ENCODE data around the gene NAP1L1. TPM values are rescaled to one million over a fixed set of nuclear protein-coding genes. Genes with fewer than 3 reads are reported as not detected.

Gene NAP1L1
- total RNA-seq, 1 experiment from 2014 or later = 587 TPM

DNA sequence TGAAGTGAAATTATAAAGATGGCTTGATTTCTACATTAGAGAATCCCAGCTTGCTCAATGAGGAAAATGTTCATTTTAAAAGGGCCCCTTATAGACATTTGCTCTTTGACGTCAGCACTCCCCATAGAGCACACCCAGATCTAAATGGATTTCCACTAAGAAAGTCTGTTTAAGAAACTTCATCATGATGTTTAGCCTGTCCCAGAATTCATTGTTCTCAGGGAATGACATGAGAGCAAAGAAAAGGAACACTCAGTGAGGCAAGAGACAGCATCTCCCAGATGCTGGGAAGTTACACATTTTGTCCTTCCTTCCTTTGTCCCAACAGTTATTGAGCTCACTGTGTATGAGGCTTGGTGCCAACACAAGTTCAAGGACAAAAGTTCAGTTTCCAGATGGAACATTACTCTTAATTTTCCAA is 57.8 kb downstream of the NAP1L1 start:
- Histone ChIP-seq H3K36me3 (ENCODE audit: low read depth) (peaks cover 33% of the 10 kb centered on the region), H3K79me2 (ENCODE audit: low read depth) (peaks cover 45% of the 10 kb centered on the region), H3K27me3 (ENCODE audit: insufficient read depth, low read depth) (no peaks in the 10 kb centered on the region), H3K4me2 (peak overlapping the region; percentile 89), H2AFZ (no peak overlapping the region), H3K4me3 (peak overlapping the region; percentile 94), H3K9me2 (ENCODE audit: insufficient read depth) (no peaks in the 10 kb centered on the region), H3F3A (ENCODE audit: insufficient read depth, low read depth) (peaks cover 88% of the 10 kb centered on the region), H3K9me3 (ENCODE audit: insufficient read depth, low read depth) (no peaks in the 10 kb centered on the region), H4K20me1 (ENCODE audit: insufficient read depth) (peaks cover 12% of the 10 kb centered on the region), H3K4me1 (replicated peaks; ENCODE audit: insufficient read depth) (peaks cover 54% of the 10 kb centered on the region), H3K27ac (peak overlapping the region; percentile 95)
- POLR2A ChIA-PET (ENCODE audit: unreplicated experiment) = interaction anchor here (0.6 kb wide), 1 partner anchor 366 kb away, joined by 4 read pairs; no protein-coding TSS in a partner anchor
- no TSS peak for BruUV-seq (replicated peaks)
- DNase-seq = no peak
- CTCF ChIA-PET = no interaction called here
- no peak for TF ChIP-seq EZH2 (IDR thresholded peaks at IDR 0.05; ENCODE audit: low read depth)
- TF ChIP-seq, protein P1, sequence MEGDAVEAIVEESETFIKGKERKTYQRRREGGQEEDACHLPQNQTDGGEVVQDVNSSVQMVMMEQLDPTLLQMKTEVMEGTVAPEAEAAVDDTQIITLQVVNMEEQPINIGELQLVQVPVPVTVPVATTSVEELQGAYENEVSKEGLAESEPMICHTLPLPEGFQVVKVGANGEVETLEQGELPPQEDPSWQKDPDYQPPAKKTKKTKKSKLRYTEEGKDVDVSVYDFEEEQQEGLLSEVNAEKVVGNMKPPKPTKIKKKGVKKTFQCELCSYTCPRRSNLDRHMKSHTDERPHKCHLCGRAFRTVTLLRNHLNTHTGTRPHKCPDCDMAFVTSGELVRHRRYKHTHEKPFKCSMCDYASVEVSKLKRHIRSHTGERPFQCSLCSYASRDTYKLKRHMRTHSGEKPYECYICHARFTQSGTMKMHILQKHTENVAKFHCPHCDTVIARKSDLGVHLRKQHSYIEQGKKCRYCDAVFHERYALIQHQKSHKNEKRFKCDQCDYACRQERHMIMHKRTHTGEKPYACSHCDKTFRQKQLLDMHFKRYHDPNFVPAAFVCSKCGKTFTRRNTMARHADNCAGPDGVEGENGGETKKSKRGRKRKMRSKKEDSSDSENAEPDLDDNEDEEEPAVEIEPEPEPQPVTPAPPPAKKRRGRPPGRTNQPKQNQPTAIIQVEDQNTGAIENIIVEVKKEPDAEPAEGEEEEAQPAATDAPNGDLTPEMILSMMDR (conservative IDR thresholded peaks at IDR 0.05) = no peak
- intact Hi-C loops (cut with micrococcal nuclease; ENCODE audit: unreplicated experiment) = loop anchor here (5.0 kb wide), 1 partner anchor 134 kb away; no protein-coding TSS in a partner anchor

DNA sequence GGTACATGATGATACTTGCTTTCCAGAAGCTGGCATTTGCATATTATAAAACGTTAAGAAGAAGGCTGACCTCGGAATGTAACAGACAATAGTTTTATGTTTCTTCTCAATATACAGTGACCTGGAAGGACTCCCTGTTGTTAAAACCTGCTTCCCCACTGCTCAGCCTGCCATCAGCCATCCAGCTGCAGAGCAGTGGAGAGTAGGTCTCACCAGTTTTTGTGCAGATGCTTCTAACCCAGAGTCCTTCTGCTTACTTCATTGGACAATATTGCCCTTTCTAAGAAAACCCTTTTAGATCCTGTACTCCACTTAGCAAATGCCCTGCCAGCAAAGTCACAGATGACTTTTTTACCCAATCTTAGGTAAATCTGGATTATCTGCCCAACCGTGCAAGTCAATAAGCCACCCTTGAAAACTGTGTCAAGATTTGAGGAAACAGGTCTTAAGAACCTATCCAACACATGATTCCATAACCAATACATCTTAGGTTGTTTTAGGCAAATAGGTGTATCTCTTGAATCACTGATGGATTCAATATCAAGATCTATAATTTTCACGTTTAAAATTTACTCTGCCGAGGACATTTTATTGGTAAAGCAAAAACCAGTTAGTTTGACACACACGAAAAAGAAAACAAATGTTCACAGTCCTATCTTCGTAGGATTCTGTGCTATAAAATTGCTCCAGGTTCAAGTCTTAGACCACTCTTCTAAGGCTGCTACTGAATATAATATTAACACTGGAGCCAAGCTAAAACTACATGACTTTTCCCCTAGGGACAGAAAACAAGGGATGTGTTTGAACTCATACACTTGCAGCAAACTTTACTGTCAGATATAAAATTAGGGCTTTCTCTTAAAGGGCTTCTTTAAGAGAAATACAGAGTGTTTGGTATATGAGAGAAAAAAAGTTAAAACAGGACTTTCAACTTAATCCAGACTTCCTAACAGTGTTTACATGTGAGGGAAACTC is 58.6 kb downstream of the NAP1L1 start:
- POLR2A ChIA-PET (ENCODE audit: unreplicated experiment) = interaction anchor here (0.5 to 0.9 kb wide), 3 partner anchors 93 to 403 kb away, joined by 3 to 7 read pairs (median 4); no protein-coding TSS in a partner anchor

More for the DNA sequence above, 58.6 kb downstream of the NAP1L1 start:
- TF ChIP-seq EZH2 (IDR thresholded peaks at IDR 0.05; ENCODE audit: low read depth) = no peak
- TF ChIP-seq, protein P1 (conservative IDR thresholded peaks at IDR 0.05) = no peak
- H3K4me2 ChIP-seq = peak overlapping the region; percentile 89
- CTCF ChIA-PET = no interaction called here
- peaks cover 61% of the 10 kb centered on the region for H3K4me1 ChIP-seq (replicated peaks; ENCODE audit: insufficient read depth)
- H4K20me1 ChIP-seq (ENCODE audit: insufficient read depth) = peaks cover 9% of the 10 kb centered on the region
- H3K27ac ChIP-seq = peak overlapping the region; percentile 95
- peaks cover 33% of the 10 kb centered on the region for H3K36me3 ChIP-seq (ENCODE audit: low read depth)
- peak; percentile 14 to 58 for DNase-seq
- no peak overlapping the region for H2AFZ ChIP-seq
- peak overlapping the region; percentile 94; the same call in 1 of the 2 replicates for H3K4me3 ChIP-seq
- peaks cover 41% of the 10 kb centered on the region for H3K79me2 ChIP-seq (ENCODE audit: low read depth)
- peaks cover 92% of the 10 kb centered on the region for H3F3A ChIP-seq (ENCODE audit: insufficient read depth, low read depth)
- intact Hi-C loops (cut with micrococcal nuclease; ENCODE audit: unreplicated experiment) = loop anchor here (5.0 kb wide), 1 partner anchor 134 kb away; no protein-coding TSS in a partner anchor
- no peaks in the 10 kb centered on the region for H3K27me3 ChIP-seq (ENCODE audit: insufficient read depth, low read depth)
- no peaks in the 10 kb centered on the region for H3K9me3 ChIP-seq (ENCODE audit: insufficient read depth, low read depth)
- no peaks in the 10 kb centered on the region for H3K9me2 ChIP-seq (ENCODE audit: insufficient read depth)
- BruUV-seq (replicated peaks) = no TSS peak

All from PC-9 (cell line).